Endothelial cell of umbilical vein (primary cell): ENCODE results near the gene NPSR1. TPM values are rescaled to one million over a fixed set of nuclear protein-coding genes. Genes with fewer than 3 reads are reported as not detected.
A peak's percentile ranks its signal among the peaks of the same experiment; 100 is the strongest.

Source experiments
- BruUV-seq: library from RNA; stranded (reverse); fragments of 400-500 nt; replicated peaks from 2 replicates; lab custom pipeline; 2021; lab: Mats Ljungman, UMichigan
- CTCF ChIA-PET: fragments of 300-600, 350-600 bp; sonication (Branson Sonifier 250); formaldehyde crosslinking; loops from one replicate; lab custom pipeline; 2021; ENCODE audit warnings: antibody characterized with exemption, inconsistent platforms; lab: Charles Lee
- POLR2A ChIA-PET: fragments of 300-600, 350-600 bp; sonication (Branson Sonifier 250); formaldehyde crosslinking; loops from one replicate; lab custom pipeline; 2021; ENCODE audit warnings: antibody characterized with exemption, inconsistent platforms; lab: Charles Lee
- DNase-seq: peaks from one replicate; pipeline ENCODE4 v3.0.0-alpha.2; 2011; ENCODE audit warnings: low read depth, low spot score
- FAIRE-seq: peaks from 2 replicates; lab custom pipeline; 2011; peaks lifted over from hg19 to GRCh38; lab: Jason Lieb, UNC
- H2AFZ ChIP-seq: 2 replicates; pipeline ENCODE4 v1.6.0; 2012; ENCODE audit warnings: low read depth, low read length, control low read depth, inconsistent platforms
- H3K27ac ChIP-seq: 2 replicates; pipeline ENCODE4 v1.5.1; 2011; ENCODE audit warnings: low read depth, mild to moderate bottlenecking, control low read depth, low read length, moderate library complexity; ENCODE audit not compliant: insufficient read depth
- H3K27me3 ChIP-seq, 2 experiments: 2 replicates each; pipeline versions ENCODE4 v1.6.0 to v1.6.1; 2011; ENCODE audit warnings: low read length in 2 of 2, mixed read lengths in 1 of 2; ENCODE audit not compliant: control insufficient read depth in 2 of 2, insufficient read depth in 2 of 2
- H3K36me3 ChIP-seq, 2 experiments: 2 replicates in 1 of 2; 3 replicates in 1 of 2; pipeline ENCODE4 v1.5.1; 2011; ENCODE audit warnings: low read length in 2 of 2, mild to moderate bottlenecking in 1 of 2, moderate library complexity in 1 of 2; ENCODE audit not compliant: control insufficient read depth in 2 of 2, insufficient read depth in 2 of 2; ENCODE audit errors: extremely low read depth in 1 of 2
- H3K4me1 ChIP-seq: 3 replicates; pipeline ENCODE4 v1.5.1; 2011; ENCODE audit warnings: mild to moderate bottlenecking, low read length; ENCODE audit not compliant: control insufficient read depth, insufficient read depth; ENCODE audit errors: extremely low read depth
- H3K4me2 ChIP-seq: 2 replicates; pipeline ENCODE4 v1.6.1; 2011; ENCODE audit warnings: low read length, control low read depth, mixed read lengths; ENCODE audit not compliant: insufficient read depth
- H3K4me3 ChIP-seq, 3 experiments: fragments of 200-600 bp in 1 of 3; sonication (generic), shearing (Covaris generic) in 1 of 3; replicated peaks in 1 of 3; 2 replicates each; pipeline ENCODE4 v1.5.1; 2011 to 2016; ENCODE audit warnings: control low read depth in 3 of 3, low read length in 3 of 3, mild to moderate bottlenecking in 2 of 3, inconsistent platforms in 1 of 3, low read depth in 1 of 3, moderate library complexity in 1 of 3; ENCODE audit not compliant: insufficient read depth in 1 of 3
- H3K79me2 ChIP-seq: 2 replicates; pipeline ENCODE4 v1.6.0; 2012; ENCODE audit warnings: low read length, inconsistent platforms; ENCODE audit not compliant: control insufficient read depth, insufficient read depth
- H3K9ac ChIP-seq: replicated peaks from 2 replicates; pipeline ENCODE3; 2011; ENCODE audit warnings: low read length, control low read depth; ENCODE audit not compliant: insufficient read depth; ENCODE audit errors: extremely low read depth
- H3K9me1 ChIP-seq: replicated peaks from 3 replicates; pipeline ENCODE4 v1.6.0; 2011; ENCODE audit warnings: mild to moderate bottlenecking, low read length; ENCODE audit not compliant: control insufficient read depth, insufficient read depth; ENCODE audit errors: extremely low read depth
- H3K9me3 ChIP-seq: replicated peaks from 2 replicates; pipeline ENCODE4 v1.5.1; 2012; ENCODE audit warnings: low read length, inconsistent platforms; ENCODE audit not compliant: control insufficient read depth, insufficient read depth
- H4K20me1 ChIP-seq: replicated peaks from 2 replicates; pipeline ENCODE3; 2011; ENCODE audit warnings: mild to moderate bottlenecking, low read length; ENCODE audit not compliant: control insufficient read depth, insufficient read depth; ENCODE audit errors: extremely low read depth
- EZH2 ChIP-seq: IDR thresholded peaks from 2 replicates; pipeline ENCODE4 v1.6.1; 2012; ENCODE audit warnings: borderline replicate concordance, low read depth, mild to moderate bottlenecking, moderate library complexity, low read length, inconsistent platforms; ENCODE audit not compliant: severe bottlenecking
- FOS ChIP-seq: IDR thresholded peaks from 2 replicates; pipeline ENCODE4 v1.6.1; 2011; ENCODE audit warnings: mild to moderate bottlenecking, low read length, moderate library complexity, borderline replicate concordance; ENCODE audit not compliant: insufficient read depth
- GATA2 ChIP-seq: IDR thresholded peaks from 2 replicates; pipeline ENCODE4 v1.7.0; 2011; ENCODE audit warnings: low read depth, mild to moderate bottlenecking, moderate library complexity, mixed read lengths, low read length; ENCODE audit not compliant: insufficient read length, insufficient read depth
- JUN ChIP-seq: IDR thresholded peaks from 2 replicates; pipeline ENCODE4 v1.6.1; 2011; ENCODE audit warnings: borderline replicate concordance, low read depth; ENCODE audit not compliant: insufficient read length, insufficient read depth
- MYC ChIP-seq: IDR thresholded peaks from one replicate; pipeline ENCODE4 v1.6.1; 2011; ENCODE audit warnings: mild to moderate bottlenecking, low read depth, low read length
- POLR2A ChIP-seq: IDR thresholded peaks from 2 replicates; pipeline ENCODE4 v1.6.1; 2012; ENCODE audit warnings: low read depth, mild to moderate bottlenecking, control low read depth, low read length
- POLR2AphosphoS5 ChIP-seq: IDR thresholded peaks from 2 replicates; pipeline ENCODE4 v1.6.1; 2012; ENCODE audit warnings: low read depth, mild to moderate bottlenecking, control low read depth, low read length, moderate library complexity; ENCODE audit not compliant: insufficient read depth
- dilution Hi-C: fragments of 300-500 bp; cut with MboI; formaldehyde crosslinking; loops from one replicate; pipeline ENCODE4 v1.15.0; 2019; ENCODE audit warnings: low sequenced_read_pairs; ENCODE audit not compliant: extremely low pct_ligation_motif_present
- intact Hi-C: fragments of 100-400 bp; cut with micrococcal nuclease; formaldehyde crosslinking; loops from one replicate; pipeline ENCODE4 v1.10.0; 2022
- polyA plus RNA-seq, 4 experiments: library from polyadenylated mRNA; depleted of rRNA in 3 of 4; stranded (reverse) in 3 of 4; unstranded in 1 of 4; fragments of >200 nt; gene quantifications; 2 replicates each; pipeline versions ENCODE4 v1.2.1 to v1.2.3, GENCODE V29; 2011 to 2012; ENCODE audit warnings: missing spikeins in 1 of 4
- total RNA-seq: library from RNA; stranded (reverse); gene quantifications from 2 replicates; pipeline ENCODE4 v1.2.3, GENCODE V29; 2021
- TF ChIP-seq, protein P1 (sequence below), 2 donors: IDR thresholded peaks; 1 replicate in 1 of 2; 2 replicates in 1 of 2; pipeline ENCODE4 v1.5.1; 2011; ENCODE audit warnings: low read length in 2 of 2, mild to moderate bottlenecking in 2 of 2, moderate library complexity in 2 of 2, control low read depth in 1 of 2, inconsistent platforms in 1 of 2, low read depth in 1 of 2; ENCODE audit not compliant: insufficient read depth in 1 of 2; ENCODE audit errors: extremely low read depth in 1 of 2
- TF ChIP-seq, protein P2 (sequence below): IDR thresholded peaks from 2 replicates; pipeline ENCODE4 v1.6.1; 2011; ENCODE audit not compliant: insufficient read depth, insufficient read length

The NPSR1 gene
- total and polyA plus RNA-seq, 2 donors (not counting 3 experiments of a cell fraction or from before 2014, with no cell fraction given) = not detected

DNA sequence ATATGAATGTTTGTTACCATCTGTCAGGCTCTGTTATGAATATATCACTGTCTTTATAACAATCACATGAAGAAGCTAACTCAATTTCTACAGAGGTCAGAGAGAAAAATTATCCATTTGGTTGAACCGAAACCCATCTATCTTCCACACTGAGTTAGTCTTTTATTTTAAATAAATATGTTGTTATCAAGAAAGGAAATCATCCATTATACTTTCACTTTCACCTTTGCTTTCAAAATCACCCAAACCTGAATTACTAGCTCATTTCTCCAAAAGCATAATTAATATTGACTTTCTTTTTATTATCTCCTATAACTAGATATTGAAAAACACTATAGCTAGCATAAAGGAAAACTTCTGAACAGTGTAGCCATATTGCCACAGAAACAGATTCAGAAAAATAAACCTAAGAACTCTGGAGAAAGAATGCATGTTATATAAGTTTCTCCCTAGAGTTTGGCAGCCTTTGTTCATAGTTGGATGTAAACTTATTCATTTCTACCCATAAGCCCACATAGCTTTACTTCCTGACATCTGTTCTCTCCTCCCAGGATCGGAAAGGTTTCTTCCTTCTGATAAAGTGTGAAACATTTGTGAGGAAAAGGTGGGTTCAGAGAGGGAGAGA is 66.0 kb downstream of the NPSR1 start:
- H3K9me1 ChIP-seq = no peaks in the 10 kb centered on the region
- no peaks in the 10 kb centered on the region for H3K9me3 ChIP-seq
- dilution Hi-C loops = no loop called here
- no peak overlapping the region for H3K27ac ChIP-seq
- H3K9ac ChIP-seq = no peak overlapping the region
- FAIRE-seq = peak; percentile 43
- peak overlapping the region in 1 of 3 experiments; percentile 27 for H3K4me3 ChIP-seq
- H3K36me3 ChIP-seq = no peaks in the 10 kb centered on the region
- CTCF ChIA-PET = interaction anchor here (0.6 to 2.1 kb wide), 5 partner anchors 10 to 70 kb away, joined by 3 to 8 read pairs (median 4); no protein-coding TSS in a partner anchor
- no peaks in the 10 kb centered on the region for H3K4me1 ChIP-seq
- TF ChIP-seq, protein P1, sequence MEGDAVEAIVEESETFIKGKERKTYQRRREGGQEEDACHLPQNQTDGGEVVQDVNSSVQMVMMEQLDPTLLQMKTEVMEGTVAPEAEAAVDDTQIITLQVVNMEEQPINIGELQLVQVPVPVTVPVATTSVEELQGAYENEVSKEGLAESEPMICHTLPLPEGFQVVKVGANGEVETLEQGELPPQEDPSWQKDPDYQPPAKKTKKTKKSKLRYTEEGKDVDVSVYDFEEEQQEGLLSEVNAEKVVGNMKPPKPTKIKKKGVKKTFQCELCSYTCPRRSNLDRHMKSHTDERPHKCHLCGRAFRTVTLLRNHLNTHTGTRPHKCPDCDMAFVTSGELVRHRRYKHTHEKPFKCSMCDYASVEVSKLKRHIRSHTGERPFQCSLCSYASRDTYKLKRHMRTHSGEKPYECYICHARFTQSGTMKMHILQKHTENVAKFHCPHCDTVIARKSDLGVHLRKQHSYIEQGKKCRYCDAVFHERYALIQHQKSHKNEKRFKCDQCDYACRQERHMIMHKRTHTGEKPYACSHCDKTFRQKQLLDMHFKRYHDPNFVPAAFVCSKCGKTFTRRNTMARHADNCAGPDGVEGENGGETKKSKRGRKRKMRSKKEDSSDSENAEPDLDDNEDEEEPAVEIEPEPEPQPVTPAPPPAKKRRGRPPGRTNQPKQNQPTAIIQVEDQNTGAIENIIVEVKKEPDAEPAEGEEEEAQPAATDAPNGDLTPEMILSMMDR (IDR thresholded peaks at IDR 0.05; ENCODE audit: extremely low read depth in 1 of 2, insufficient read depth in 1 of 2, low read depth in 1 of 2, low read length in 2 of 2) = no peak
- TF ChIP-seq POLR2AphosphoS5 (no peak), MYC (no peak), EZH2 (no peak), GATA2 (no peak), POLR2A (no peak), FOS (no peak), JUN (no peak)
- TF ChIP-seq, protein P2, sequence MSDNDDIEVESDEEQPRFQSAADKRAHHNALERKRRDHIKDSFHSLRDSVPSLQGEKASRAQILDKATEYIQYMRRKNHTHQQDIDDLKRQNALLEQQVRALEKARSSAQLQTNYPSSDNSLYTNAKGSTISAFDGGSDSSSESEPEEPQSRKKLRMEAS = no peak
- POLR2A ChIA-PET = no interaction called here
- no peaks in the 10 kb centered on the region for H4K20me1 ChIP-seq
- no peaks in the 10 kb centered on the region for H3K79me2 ChIP-seq
- BruUV-seq = no TSS peak
- H3K27me3 ChIP-seq = peaks cover 0 to 2% of the 10 kb centered on the region in 2 experiments
- intact Hi-C loops = no loop called here
- DNase-seq = peak; percentile 55
- peak overlapping the region; percentile 45 for H3K4me2 ChIP-seq
- H2AFZ ChIP-seq = peak overlapping the region; percentile 9
